ENCODE data around the gene CDH22. TPM values are rescaled to one million over a fixed set of nuclear protein-coding genes. Genes with fewer than 3 reads are reported as not detected.

CDH22 gene
- total and polyA plus RNA-seq, 9 of the 15 experiments (the other 6 are each of a cell fraction or from before 2014, with no cell fraction given): 0.07 to 0.08 TPM; not detected in 7

GRCh38 chr20:46347841-46348803 lies 39.8 kb upstream of the CDH22 start (continued):
- TF ChIP-seq NKRF (IDR thresholded peaks at IDR 0.05; ENCODE audit: borderline replicate concordance) (no peak), ZNF778 (CRISPR knock-in tag; IDR thresholded peaks at IDR 0.05) (no peak), THAP7 (CRISPR knock-in tag; IDR thresholded peaks at IDR 0.05) (no peak), DIDO1 (tag; IDR thresholded peaks at IDR 0.05; ENCODE audit: low read depth) (no peak), CBFA2T3 (IDR thresholded peaks at IDR 0.05) (peak; percentile 59), HNRNPH1 (optimal IDR thresholded peaks at IDR 0.05; ENCODE audit: low read depth, low read length) (no peak), MCM5 (IDR thresholded peaks at IDR 0.05; ENCODE audit: low read depth) (no peak), SNRNP70 (optimal IDR thresholded peaks at IDR 0.05; ENCODE audit: low read depth, low read length) (no peak), ZNF121 (CRISPR knock-in tag; conservative IDR thresholded peaks at IDR 0.05) (peak; percentile 57; the same call in 1 of the 2 replicates), HNRNPK (IDR thresholded peaks at IDR 0.05; ENCODE audit: low read depth, low read length, poor library complexity, severe bottlenecking) (no peak), MEIS2 (IDR thresholded peaks at IDR 0.05; ENCODE audit: partially characterized antibody) (no peak), ASH1L (IDR thresholded peaks at IDR 0.05; ENCODE audit: borderline replicate concordance, low read depth, partially characterized antibody) (no peak), NBN (IDR thresholded peaks at IDR 0.05; ENCODE audit: low read depth) (no peak), ZNF76 (CRISPR knock-in tag; IDR thresholded peaks at IDR 0.05; ENCODE audit: borderline replicate concordance) (no peak), CBFA2T2 (conservative IDR thresholded peaks at IDR 0.05) (0 out of 2 replicates have a peak, but pooled peaks have one; percentile 7), ZC3H11A (IDR thresholded peaks at IDR 0.05; ENCODE audit: low read depth, low read length) (no peak)
- TF ChIP-seq, protein P1, sequence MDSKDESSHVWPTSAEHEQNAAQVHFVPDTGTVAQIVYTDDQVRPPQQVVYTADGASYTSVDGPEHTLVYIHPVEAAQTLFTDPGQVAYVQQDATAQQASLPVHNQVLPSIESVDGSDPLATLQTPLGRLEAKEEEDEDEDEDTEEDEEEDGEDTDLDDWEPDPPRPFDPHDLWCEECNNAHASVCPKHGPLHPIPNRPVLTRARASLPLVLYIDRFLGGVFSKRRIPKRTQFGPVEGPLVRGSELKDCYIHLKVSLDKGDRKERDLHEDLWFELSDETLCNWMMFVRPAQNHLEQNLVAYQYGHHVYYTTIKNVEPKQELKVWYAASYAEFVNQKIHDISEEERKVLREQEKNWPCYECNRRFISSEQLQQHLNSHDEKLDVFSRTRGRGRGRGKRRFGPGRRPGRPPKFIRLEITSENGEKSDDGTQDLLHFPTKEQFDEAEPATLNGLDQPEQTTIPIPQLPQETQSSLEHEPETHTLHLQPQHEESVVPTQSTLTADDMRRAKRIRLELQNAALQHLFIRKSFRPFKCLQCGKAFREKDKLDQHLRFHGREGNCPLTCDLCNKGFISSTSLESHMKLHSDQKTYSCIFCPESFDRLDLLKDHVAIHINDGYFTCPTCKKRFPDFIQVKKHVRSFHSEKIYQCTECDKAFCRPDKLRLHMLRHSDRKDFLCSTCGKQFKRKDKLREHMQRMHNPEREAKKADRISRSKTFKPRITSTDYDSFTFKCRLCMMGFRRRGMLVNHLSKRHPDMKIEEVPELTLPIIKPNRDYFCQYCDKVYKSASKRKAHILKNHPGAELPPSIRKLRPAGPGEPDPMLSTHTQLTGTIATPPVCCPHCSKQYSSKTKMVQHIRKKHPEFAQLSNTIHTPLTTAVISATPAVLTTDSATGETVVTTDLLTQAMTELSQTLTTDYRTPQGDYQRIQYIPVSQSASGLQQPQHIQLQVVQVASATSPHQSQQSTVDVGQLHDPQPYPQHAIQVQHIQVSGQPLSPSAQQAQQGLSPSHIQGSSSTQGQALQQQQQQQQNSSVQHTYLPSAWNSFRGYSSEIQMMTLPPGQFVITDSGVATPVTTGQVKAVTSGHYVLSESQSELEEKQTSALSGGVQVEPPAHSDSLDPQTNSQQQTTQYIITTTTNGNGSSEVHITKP (IDR thresholded peaks at IDR 0.05; ENCODE audit: partially characterized antibody): no peak
- TF ChIP-seq, protein P2, sequence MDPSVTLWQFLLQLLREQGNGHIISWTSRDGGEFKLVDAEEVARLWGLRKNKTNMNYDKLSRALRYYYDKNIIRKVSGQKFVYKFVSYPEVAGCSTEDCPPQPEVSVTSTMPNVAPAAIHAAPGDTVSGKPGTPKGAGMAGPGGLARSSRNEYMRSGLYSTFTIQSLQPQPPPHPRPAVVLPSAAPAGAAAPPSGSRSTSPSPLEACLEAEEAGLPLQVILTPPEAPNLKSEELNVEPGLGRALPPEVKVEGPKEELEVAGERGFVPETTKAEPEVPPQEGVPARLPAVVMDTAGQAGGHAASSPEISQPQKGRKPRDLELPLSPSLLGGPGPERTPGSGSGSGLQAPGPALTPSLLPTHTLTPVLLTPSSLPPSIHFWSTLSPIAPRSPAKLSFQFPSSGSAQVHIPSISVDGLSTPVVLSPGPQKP (CRISPR knock-in tag; IDR thresholded peaks at IDR 0.05): no peak
- TF ChIP-seq, protein P3, sequence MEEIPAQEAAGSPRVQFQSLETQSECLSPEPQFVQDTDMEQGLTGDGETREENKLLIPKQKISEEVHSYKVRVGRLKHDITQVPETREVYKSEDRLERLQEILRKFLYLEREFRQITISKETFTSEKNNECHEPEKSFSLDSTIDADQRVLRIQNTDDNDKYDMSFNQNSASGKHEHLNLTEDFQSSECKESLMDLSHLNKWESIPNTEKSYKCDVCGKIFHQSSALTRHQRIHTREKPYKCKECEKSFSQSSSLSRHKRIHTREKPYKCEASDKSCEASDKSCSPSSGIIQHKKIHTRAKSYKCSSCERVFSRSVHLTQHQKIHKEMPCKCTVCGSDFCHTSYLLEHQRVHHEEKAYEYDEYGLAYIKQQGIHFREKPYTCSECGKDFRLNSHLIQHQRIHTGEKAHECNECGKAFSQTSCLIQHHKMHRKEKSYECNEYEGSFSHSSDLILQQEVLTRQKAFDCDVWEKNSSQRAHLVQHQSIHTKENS (CRISPR knock-in tag; IDR thresholded peaks at IDR 0.05): no peak
